NCI-H2081 treated with DMSO at 0.1 percent for 48 hours (cell line): Measurements from ENCODE around the gene ODAD4.

Source experiments
- DNase-seq: peaks from one replicate; lab custom pipeline; 2025; lab: John Stamatoyannopoulos, UW

The ODAD4 gene

GRCh38 chr17:41930009-41930832, at the start of gene ODAD4:
ODAD4 (plus strand) TSS chr17:41930617; CDS start chr17:41930724, 107 bp downstream.
- DNase-seq, result peak; percentile 85

GRCh38 chr17:41882756-41883155, 47.7 kb upstream of the ODAD4 start:
- no peak for DNase-seq

- DNase-seq, result no peak
These were observed 44.7 kb upstream of the ODAD4 start for GRCh38 chr17:41885733-41886132.

- no peak for DNase-seq
These were observed 42.0 kb upstream of the ODAD4 start for GRCh38 chr17:41888332-41888965.

GRCh38 chr17:41891135-41892020, 39.0 kb upstream of the ODAD4 start:
- DNase-seq, result no peak

- no peak for DNase-seq
These were observed 38.4 kb upstream of the ODAD4 start for GRCh38 chr17:41892021-41892376.

GRCh38 chr17:41893384-41893783, 37.0 kb upstream of the ODAD4 start:
- no peak for DNase-seq

GRCh38 chr17:41894791-41895331, 35.6 kb upstream of the ODAD4 start:
- DNase-seq, result no peak

GRCh38 chr17:41895617-41896016, 34.8 kb upstream of the ODAD4 start:
- no peak for DNase-seq

GRCh38 chr17:41896726-41897125, 33.7 kb upstream of the ODAD4 start:
- DNase-seq, result no peak

- DNase-seq, result no peak
These were observed 28.8 kb upstream of the ODAD4 start for GRCh38 chr17:41901646-41902045.

GRCh38 chr17:41904242-41904841, 26.1 kb upstream of the ODAD4 start:
- DNase-seq, result no peak

GRCh38 chr17:41905172-41905571, 25.2 kb upstream of the ODAD4 start:
- no peak for DNase-seq

- DNase-seq, result no peak
These were observed 23.8 kb upstream of the ODAD4 start for GRCh38 chr17:41906465-41907184.

- no peak for DNase-seq
These were observed 23.2 kb upstream of the ODAD4 start for GRCh38 chr17:41907185-41907556.

GRCh38 chr17:41907633-41908539, 22.5 kb upstream of the ODAD4 start:
- DNase-seq, result no peak

GRCh38 chr17:41909088-41909487, 21.3 kb upstream of the ODAD4 start:
- no peak for DNase-seq

GRCh38 chr17:41910701-41911391, 19.6 kb upstream of the ODAD4 start:
- no peak for DNase-seq

- no peak for DNase-seq
These were observed 17.5 kb upstream of the ODAD4 start for GRCh38 chr17:41912925-41913324.

GRCh38 chr17:41913798-41914197, 16.6 kb upstream of the ODAD4 start:
- no peak for DNase-seq
